Hippocampal formation (tissue), 2 donors: ENCODE measurements around the gene ZDHHC5.

ENCODE experiments used
- DNase-seq, 2 donors: peaks; one replicate each; lab custom pipeline; 2025; lab: John Stamatoyannopoulos, UW

ZDHHC5 gene

DNA sequence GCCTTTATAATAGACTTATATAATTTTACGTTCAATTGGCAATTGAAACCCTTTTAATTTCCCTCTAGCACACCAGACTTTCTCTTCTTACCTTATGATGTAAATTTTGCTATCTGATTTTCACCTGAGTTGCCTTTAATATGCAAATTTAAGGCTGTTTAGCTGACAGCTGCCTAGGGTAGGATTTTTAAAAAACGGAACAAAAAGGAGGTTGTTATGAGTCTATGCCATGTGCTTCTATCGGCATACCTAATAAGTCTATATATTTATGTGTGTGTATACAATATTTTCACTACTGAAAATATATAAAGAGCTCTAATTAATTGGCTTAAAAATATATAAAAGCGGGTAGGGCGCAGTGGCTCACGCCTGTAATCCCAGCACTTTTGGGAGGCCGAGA is 61.6 kb downstream of the ZDHHC5 start:
- no peak for DNase-seq

DNA sequence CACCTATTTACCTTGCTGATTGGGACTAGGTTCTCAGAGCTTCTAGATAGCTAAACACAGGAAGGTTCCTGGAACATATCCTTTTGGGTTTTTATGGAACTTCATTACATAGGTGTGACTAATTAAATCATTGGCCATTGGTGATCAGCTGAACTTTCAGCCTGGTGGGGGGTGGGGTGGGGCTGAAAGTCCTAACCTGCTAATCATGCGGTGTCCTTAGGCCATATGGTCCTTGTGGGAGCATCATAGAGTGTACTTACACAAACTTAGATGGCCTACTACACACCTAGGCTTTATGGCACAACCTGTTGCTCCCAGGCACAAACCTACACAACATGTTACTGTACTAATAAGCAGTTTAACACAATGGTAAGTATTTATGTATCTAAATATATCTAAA is 64.7 kb downstream of the ZDHHC5 start:
- DNase-seq: no peak

DNA sequence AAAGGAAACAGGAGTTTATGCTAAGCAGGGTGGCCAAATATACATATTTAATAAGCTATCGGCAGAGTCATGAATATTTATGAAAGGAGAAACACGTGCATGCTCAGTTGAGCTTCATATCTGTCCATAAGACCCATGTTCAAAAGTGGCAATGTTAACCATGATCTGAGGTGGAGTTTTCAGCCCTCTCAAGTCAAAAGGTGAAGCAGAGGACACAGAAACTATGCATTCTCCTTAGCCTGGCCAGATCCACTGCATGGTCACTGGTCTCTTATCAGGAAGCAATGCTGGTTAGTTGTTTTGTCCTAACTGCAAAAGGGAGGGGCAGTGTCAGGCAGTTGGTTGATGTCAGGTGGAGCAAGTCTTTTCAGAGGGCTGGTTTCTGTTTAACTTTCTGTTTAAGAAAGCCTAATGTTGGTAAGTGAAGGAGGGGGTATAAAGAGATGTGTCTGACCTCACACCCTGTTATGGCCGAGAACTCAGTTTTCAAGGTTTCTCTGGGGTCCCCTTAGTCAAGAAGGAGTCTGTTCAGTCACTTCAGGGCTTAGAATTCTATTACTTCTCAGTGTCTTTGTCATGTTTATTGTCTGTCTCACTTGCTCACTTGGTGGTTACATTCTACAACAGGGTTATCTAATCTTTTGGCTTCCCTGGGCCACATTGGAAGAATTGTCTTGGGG is 67.8 kb downstream of the ZDHHC5 start:
- DNase-seq: no peak

DNA sequence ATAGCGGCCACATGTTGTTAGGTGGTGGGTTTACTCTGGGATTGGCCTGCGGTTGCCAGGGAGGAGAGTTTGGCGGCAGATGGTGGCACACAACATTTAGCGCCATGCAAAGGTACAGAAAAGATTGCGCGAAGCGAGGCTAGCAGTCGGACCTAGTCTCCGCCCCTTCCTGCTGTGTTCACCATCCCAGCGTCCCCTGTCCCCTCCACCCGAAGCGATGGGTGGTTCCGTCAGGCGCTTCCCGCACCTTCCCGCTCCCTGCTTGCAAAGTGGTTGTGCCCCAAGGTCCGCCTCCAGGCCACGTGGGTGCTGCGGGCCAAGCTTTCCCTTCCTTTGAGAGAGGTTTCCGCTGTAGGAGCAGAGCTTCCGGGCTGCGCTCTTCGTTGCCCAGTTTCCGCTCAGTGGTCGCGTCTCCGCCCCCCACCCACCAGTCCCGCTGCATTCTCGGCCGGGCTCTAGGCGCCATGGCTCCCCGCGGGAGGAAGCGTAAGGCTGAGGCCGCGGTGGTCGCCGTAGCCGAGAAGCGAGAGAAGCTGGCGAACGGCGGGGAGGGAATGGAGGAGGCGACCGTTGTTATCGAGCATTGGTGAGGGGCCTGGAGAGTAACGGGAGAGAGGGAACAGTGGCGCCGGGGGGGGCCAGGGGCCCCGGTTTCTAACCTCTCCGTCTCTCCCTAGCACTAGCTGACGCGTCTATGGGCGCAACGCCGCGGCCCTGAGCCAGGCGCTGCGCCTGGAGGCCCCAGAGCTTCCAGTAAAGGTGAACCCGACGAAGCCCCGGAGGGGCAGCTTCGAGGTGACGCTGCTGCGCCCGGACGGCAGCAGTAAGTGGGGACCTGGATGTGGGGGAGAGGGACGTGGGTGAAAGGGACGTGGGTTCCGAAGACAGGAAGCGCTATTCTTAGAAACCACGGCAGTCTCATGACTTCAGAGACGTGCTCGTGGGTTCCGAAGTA is 73.5 kb downstream of the ZDHHC5 start, which contains the start of gene SELENOH:
SELENOH (plus strand) TSS at position 360 of the 955 bp plus-strand sequence; CDS start at position 465, 105 bp downstream.
- DNase-seq: peak; percentile 91 to 97

DNA sequence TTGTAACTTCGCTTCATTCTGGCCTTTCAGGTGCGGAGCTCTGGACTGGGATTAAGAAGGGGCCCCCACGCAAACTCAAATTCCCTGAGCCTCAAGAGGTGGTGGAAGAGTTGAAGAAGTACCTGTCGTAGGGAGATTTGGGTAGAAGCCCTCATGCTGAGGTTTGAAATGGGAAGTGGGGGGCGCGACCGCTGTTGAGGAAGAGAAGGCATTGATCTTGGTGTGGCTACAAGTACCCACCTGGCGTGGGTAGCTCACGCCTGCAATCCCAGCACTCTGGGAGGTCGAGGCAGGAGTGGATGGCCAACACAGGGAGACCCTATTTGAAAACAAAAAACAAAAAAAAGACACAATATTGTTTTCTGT is 74.2 kb downstream of the ZDHHC5 start:
- DNase-seq: no peak

DNA sequence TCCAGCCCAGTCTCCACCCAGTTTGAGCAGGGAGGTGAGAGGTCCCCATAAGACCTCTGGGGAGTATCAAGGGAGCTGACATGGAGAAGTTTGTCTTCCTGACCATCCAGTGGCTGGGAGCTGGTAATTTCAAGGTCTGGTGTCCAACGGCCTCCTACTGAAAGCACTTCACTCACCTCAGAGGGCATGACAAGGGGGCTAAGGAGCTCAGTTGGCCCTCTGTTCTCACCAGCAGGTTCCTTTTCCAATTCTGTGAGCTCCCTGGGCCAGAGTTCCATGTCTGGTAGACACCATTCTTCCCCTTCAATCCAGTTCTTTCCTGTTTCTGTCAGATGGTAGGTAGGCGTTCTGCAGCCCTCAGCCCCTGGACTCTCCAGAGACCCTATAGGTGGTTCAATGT is 76.4 kb downstream of the ZDHHC5 start:
- no peak for DNase-seq

DNA sequence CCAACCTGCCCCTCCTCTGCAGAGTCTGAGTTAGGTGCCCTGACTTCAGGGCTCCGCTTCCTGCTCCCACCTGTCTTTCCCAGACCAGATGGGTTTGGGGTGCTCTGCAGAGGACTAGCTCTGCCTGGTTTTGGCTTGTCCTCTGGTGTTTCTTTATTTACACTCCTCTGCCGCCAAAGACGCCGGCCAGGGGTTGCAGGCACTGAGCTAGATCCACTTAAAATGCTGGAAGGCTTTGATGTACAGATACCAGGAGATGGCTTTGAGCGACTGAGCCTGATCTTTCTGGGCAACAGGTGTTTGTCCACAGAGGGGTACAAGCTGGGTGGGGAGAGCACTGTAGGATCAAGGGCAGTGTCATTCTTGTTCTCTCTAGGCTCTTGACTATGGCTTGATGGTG is 77.3 kb downstream of the ZDHHC5 start:
- no peak for DNase-seq

DNA sequence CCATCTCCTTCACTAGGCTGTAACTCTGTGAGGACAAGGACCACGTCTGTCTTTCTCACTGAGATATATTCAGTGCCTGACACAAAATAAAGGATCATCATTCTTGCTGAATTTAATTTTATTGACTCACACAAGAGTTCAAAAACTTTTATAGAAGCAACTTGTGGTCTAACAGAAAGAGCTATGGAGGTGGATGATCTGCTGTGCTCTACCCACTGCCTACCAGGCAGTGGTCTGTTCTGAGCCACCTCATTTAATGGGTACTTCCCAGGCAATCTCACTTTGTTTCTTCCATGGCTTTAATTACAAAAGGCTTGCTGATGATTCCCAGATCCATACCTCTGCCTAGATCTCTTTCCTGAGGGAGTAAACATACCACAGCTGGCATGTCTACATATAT is 79.0 kb downstream of the ZDHHC5 start:
- DNase-seq: no peak
